ENCODE measurements around the gene OR8G1.

- TF ChIP-seq TAF1 (IDR thresholded peaks at IDR 0.05; ENCODE audit: borderline replicate concordance, insufficient read depth, low read length) (no peak), REST (IDR thresholded peaks at IDR 0.05; ENCODE audit: insufficient read depth in 1 of 2, low read depth in 2 of 2, low read length in 2 of 2) (no peak), POLR2AphosphoS5 (IDR thresholded peaks at IDR 0.05; ENCODE audit: low read depth, low read length) (no peak), SIN3A (IDR thresholded peaks at IDR 0.05; ENCODE audit: borderline replicate concordance, insufficient read depth, low read length) (no peak)
Observed at GRCh38 chr11:124195189-124195734, 45.6 kb upstream of the OR8G1 start.

All from PFSK-1 (cell line).